ENCODE measurements around the gene TTC6. TPM values are rescaled to one million over a fixed set of nuclear protein-coding genes. Genes with fewer than 3 reads are reported as not detected.

The TTC6 gene
- total and polyA plus RNA-seq, 3 donors from 2014 or later: 11.2 to 17.2 (median 12.4) TPM

- TF ChIP-seq POLR2A (IDR thresholded peaks at IDR 0.05) (no peak), CTCF (IDR thresholded peaks at IDR 0.05) (no peak)
- Histone ChIP-seq H3K27ac (no peak overlapping the region), H3K27me3 (no peaks in the 10 kb centered on the region), H3K4me3 (no peak overlapping the region), H3K4me1 (peaks cover 4% of the 10 kb centered on the region), H3K36me3 (ENCODE audit: low read depth, missing control alignments) (no peaks in the 10 kb centered on the region), H3K9me3 (no peaks in the 10 kb centered on the region)
- intact Hi-C loops (cut with DNase I; ENCODE audit: low total_unique reads): no loop called here
- no peak for DNase-seq
Observed at GRCh38 chr14:37606678-37607077, 11.2 kb downstream of the TTC6 start.

GRCh38 chr14:37608649-37609048 lies 13.2 kb downstream of the TTC6 start:
- Histone ChIP-seq H3K27me3 (no peaks in the 10 kb centered on the region), H3K4me3 (no peak overlapping the region), H3K4me1 (no peaks in the 10 kb centered on the region), H3K36me3 (ENCODE audit: low read depth, missing control alignments) (no peaks in the 10 kb centered on the region), H3K9me3 (no peaks in the 10 kb centered on the region), H3K27ac (no peak overlapping the region)
- WGBS, 2 donors: 79 to 81% methylated on average over 3 of the region's 3 CpGs
- intact Hi-C loops (cut with DNase I; ENCODE audit: low total_unique reads): no loop called here
- TF ChIP-seq POLR2A (IDR thresholded peaks at IDR 0.05) (no peak), CTCF (IDR thresholded peaks at IDR 0.05) (no peak)
- no peak for DNase-seq

GRCh38 chr14:37610945-37611523 lies 15.6 kb downstream of the TTC6 start:
- 4 to 6% methylated on average over 21 to 37 of the region's 52 CpGs for WGBS, 2 donors
- Histone ChIP-seq H3K27ac (no peak overlapping the region), H3K4me3 (peak overlapping the region; percentile 16 to 41), H3K9me3 (no peaks in the 10 kb centered on the region), H3K36me3 (ENCODE audit: low read depth, missing control alignments) (no peaks in the 10 kb centered on the region), H3K27me3 (no peaks in the 10 kb centered on the region), H3K4me1 (no peaks in the 10 kb centered on the region)
- no peak for DNase-seq
- no peak for TF ChIP-seq CTCF (IDR thresholded peaks at IDR 0.05)
- no peak for TF ChIP-seq POLR2A (IDR thresholded peaks at IDR 0.05)
- intact Hi-C loops (cut with DNase I; ENCODE audit: low total_unique reads): no loop called here

GRCh38 chr14:37615582-37616289 lies 20.3 kb downstream of the TTC6 start:
- Histone ChIP-seq H3K9me3 (no peaks in the 10 kb centered on the region), H3K27ac (no peak overlapping the region), H3K4me1 (no peaks in the 10 kb centered on the region), H3K27me3 (no peaks in the 10 kb centered on the region), H3K4me3 (no peak overlapping the region), H3K36me3 (ENCODE audit: low read depth, missing control alignments) (no peaks in the 10 kb centered on the region)
- no peak for DNase-seq
- TF ChIP-seq CTCF (IDR thresholded peaks at IDR 0.05) (no peak), POLR2A (IDR thresholded peaks at IDR 0.05) (no peak)
- WGBS, 2 donors: 96 to 97% methylated on average over 3 of the region's 3 CpGs
- intact Hi-C loops (cut with DNase I; ENCODE audit: low total_unique reads): no loop called here

- intact Hi-C loops (cut with DNase I; ENCODE audit: low total_unique reads): no loop called here
- TF ChIP-seq POLR2A (IDR thresholded peaks at IDR 0.05) (no peak), CTCF (IDR thresholded peaks at IDR 0.05) (no peak)
Observed at GRCh38 chr14:37616853-37617252, 21.4 kb downstream of the TTC6 start.

More at GRCh38 chr14:37616853-37617252, 21.4 kb downstream of the TTC6 start:
- no peak for DNase-seq
- H3K9me3 ChIP-seq: no peaks in the 10 kb centered on the region
- no peaks in the 10 kb centered on the region for H3K36me3 ChIP-seq (ENCODE audit: low read depth, missing control alignments)
- H3K27ac ChIP-seq: no peak overlapping the region
- WGBS, 2 donors: 97 to 99% methylated on average over 4 of the region's 4 CpGs
- no peaks in the 10 kb centered on the region for H3K4me1 ChIP-seq
- no peaks in the 10 kb centered on the region for H3K27me3 ChIP-seq
- no peak overlapping the region for H3K4me3 ChIP-seq

Data from testis (tissue), 3 donors.